Activated CD8-positive, alpha-beta memory T cell treated with anti-CD3 and anti-CD28 coated beads, Interleukin-2, amount 50 U/mL, for 1 hour (primary cell): ENCODE results near the gene COL6A1.

Source experiments
- DNase-seq: peaks from one replicate; pipeline ENCODE4 v3.0.0-alpha.2; 2020; ENCODE audit errors: extremely low read depth

COL6A1 gene

GRCh38 chr21:45982758-45983648 lies 1.4 kb downstream of the COL6A1 start:
- no peak for DNase-seq

- no peak for DNase-seq
Measured at GRCh38 chr21:45983649-45983965, 2.0 kb downstream of the COL6A1 start.

- no peak for DNase-seq
Measured at GRCh38 chr21:45983981-45984551, 2.5 kb downstream of the COL6A1 start.

- DNase-seq = no peak
Measured at GRCh38 chr21:45984584-45985095, 3.1 kb downstream of the COL6A1 start.

- DNase-seq = no peak
Measured at GRCh38 chr21:45985471-45986315, 4.1 kb downstream of the COL6A1 start.

- no peak for DNase-seq
Measured at GRCh38 chr21:45986316-45987051, 4.9 kb downstream of the COL6A1 start.

- no peak for DNase-seq
Measured at GRCh38 chr21:45987121-45987711, 5.6 kb downstream of the COL6A1 start.

- no peak for DNase-seq
Measured at GRCh38 chr21:45988366-45989347, 7.1 kb downstream of the COL6A1 start.

GRCh38 chr21:45989355-45990048 lies 7.9 kb downstream of the COL6A1 start:
- DNase-seq = no peak

GRCh38 chr21:45990049-45990711 lies 8.6 kb downstream of the COL6A1 start:
- DNase-seq = no peak

- no peak for DNase-seq
Measured at GRCh38 chr21:45990741-45991605, 9.4 kb downstream of the COL6A1 start.

GRCh38 chr21:45991606-45992300 lies 10.2 kb downstream of the COL6A1 start:
- no peak for DNase-seq

GRCh38 chr21:45992301-45993209 lies 11.0 kb downstream of the COL6A1 start:
- no peak for DNase-seq

- DNase-seq = no peak
Measured at GRCh38 chr21:45993210-45994085, 11.9 kb downstream of the COL6A1 start.

- DNase-seq = no peak
Measured at GRCh38 chr21:45994086-45994661, 12.6 kb downstream of the COL6A1 start.
